Mammary epithelial cell (primary cell): ENCODE results near the gene RASSF6.

ENCODE experiments used
- EZH2 ChIP-seq: IDR thresholded peaks from 2 replicates; pipeline ENCODE4 v1.6.1; 2012; ENCODE audit warnings: low read length, inconsistent platforms, borderline replicate concordance
- TF ChIP-seq, protein P1 (sequence below), 2 donors: IDR thresholded peaks in 1 of 2; conservative IDR thresholded peaks in 1 of 2; 2 replicates each; pipeline ENCODE4 v1.5.1; 2011 to 2012; ENCODE audit warnings: inconsistent platforms in 2 of 2, low read length in 2 of 2, mild to moderate bottlenecking in 2 of 2, control low read depth in 1 of 2, low read depth in 1 of 2; ENCODE audit not compliant: insufficient read depth in 1 of 2; ENCODE audit errors: extremely low read depth in 1 of 2

- TF ChIP-seq, protein P1, sequence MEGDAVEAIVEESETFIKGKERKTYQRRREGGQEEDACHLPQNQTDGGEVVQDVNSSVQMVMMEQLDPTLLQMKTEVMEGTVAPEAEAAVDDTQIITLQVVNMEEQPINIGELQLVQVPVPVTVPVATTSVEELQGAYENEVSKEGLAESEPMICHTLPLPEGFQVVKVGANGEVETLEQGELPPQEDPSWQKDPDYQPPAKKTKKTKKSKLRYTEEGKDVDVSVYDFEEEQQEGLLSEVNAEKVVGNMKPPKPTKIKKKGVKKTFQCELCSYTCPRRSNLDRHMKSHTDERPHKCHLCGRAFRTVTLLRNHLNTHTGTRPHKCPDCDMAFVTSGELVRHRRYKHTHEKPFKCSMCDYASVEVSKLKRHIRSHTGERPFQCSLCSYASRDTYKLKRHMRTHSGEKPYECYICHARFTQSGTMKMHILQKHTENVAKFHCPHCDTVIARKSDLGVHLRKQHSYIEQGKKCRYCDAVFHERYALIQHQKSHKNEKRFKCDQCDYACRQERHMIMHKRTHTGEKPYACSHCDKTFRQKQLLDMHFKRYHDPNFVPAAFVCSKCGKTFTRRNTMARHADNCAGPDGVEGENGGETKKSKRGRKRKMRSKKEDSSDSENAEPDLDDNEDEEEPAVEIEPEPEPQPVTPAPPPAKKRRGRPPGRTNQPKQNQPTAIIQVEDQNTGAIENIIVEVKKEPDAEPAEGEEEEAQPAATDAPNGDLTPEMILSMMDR (conservative IDR thresholded peaks at IDR 0.05 in 1 of 2, IDR thresholded peaks at IDR 0.05 in 1 of 2; ENCODE audit: extremely low read depth in 1 of 2, insufficient read depth in 1 of 2, low read depth in 1 of 2, low read length in 2 of 2), result no peak
- no peak for TF ChIP-seq EZH2
These were observed 5.8 kb downstream of the RASSF6 start for GRCh38 chr4:73614311-73614867.
